ENCODE results near the gene MIGA2. TPM values are rescaled to one million over a fixed set of nuclear protein-coding genes. Genes with fewer than 3 reads are reported as not detected.

MIGA2 gene
- total and polyA plus RNA-seq, 2 of the 4 experiments (the other 2 are of a cell fraction) = 12.5 to 25.3 TPM

DNA sequence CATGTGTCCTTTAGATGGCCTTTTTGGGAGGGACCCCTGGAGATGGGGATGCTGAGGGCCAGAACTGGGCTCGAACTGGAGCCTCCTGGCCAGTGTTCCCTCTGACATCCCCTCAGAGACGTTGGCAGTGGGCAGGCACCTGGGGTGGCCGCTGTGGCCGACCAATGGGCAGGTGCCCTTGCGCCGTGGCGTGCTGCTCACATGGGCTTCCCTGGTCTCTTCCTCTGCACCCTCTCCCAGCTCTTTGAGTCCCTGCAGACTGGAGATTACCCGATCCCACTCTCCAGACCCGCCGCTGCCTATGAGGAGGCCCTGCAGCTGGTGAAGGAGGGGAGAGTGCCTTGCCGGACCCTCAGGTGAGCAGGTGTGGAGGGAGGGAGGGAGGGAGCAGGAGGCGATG is 24.6 kb downstream of the MIGA2 start:
- no peak overlapping the region for H3K56ac ChIP-seq (ENCODE audit: extremely low read depth, insufficient read depth, low read length)
- H3K27ac ChIP-seq (ENCODE audit: insufficient read depth, low read length) = no peak overlapping the region
- no peak overlapping the region for H2BK15ac ChIP-seq (ENCODE audit: low read depth, low read length)
- in situ Hi-C loops (cut with MboI; ENCODE audit: low sequenced_read_pairs) (no loop called here), dilution Hi-C loops (cut with HindIII; ENCODE audit: low sequenced_read_pairs, unreplicated experiment) (no loop called here), intact Hi-C loops (cut with micrococcal nuclease) (no loop called here)
- H3K9ac ChIP-seq (ENCODE audit: low read depth, low read length) = no peak overlapping the region
- peaks cover 48% of the 10 kb centered on the region for H3K36me3 ChIP-seq (ENCODE audit: control insufficient read depth, insufficient read depth, low read length)
- H4K5ac ChIP-seq (ENCODE audit: low read depth, low read length) = no peak overlapping the region
- H4K8ac ChIP-seq (ENCODE audit: low read depth in 2 of 2, low read length in 2 of 2) = no peak overlapping the region
- H2BK120ac ChIP-seq (ENCODE audit: low read depth, low read length) = no peak overlapping the region
- H3K14ac ChIP-seq (replicated peaks; ENCODE audit: low read depth, low read length) = no peak overlapping the region
- H2AFZ ChIP-seq (replicated peaks; ENCODE audit: low read length, poor library complexity) = no peak overlapping the region
- H2BK5ac ChIP-seq (ENCODE audit: low read depth, low read length, poor library complexity, severe bottlenecking) = no peak overlapping the region
- no peaks in the 10 kb centered on the region for H4K20me1 ChIP-seq (ENCODE audit: insufficient read depth, low read length)
- no peak overlapping the region for H3K23ac ChIP-seq (ENCODE audit: low read depth, low read length)
- BruUV-seq (replicated peaks) = no TSS peak
- H3K4ac ChIP-seq (ENCODE audit: low read depth, low read length) = no peak overlapping the region
- CTCF ChIA-PET = no interaction called here
- no peaks in the 10 kb centered on the region for H3K4me1 ChIP-seq (ENCODE audit: control insufficient read depth, insufficient read depth, low read length)
- no peak overlapping the region for H2AK5ac ChIP-seq (ENCODE audit: low read depth, low read length)
- H3K4me3 ChIP-seq (ENCODE audit: insufficient read depth, low read depth, low read length) = no peak overlapping the region
- DNase-seq = no peak
- 87% methylated on average over 9 of the region's 12 CpGs; no CpG with 5 or more reads in 1 of the 2 experiments for WGBS, 2 experiments (ENCODE audit: extremely low coverage in 2 of 2, insufficient read length in 1 of 2)
- H2BK20ac ChIP-seq (ENCODE audit: low read depth, low read length) = no peak overlapping the region
- H3K9me3 ChIP-seq (ENCODE audit: control insufficient read depth, insufficient read depth, low read length) = no peaks in the 10 kb centered on the region
- POLR2A ChIA-PET (ENCODE audit: unreplicated experiment) = no interaction called here
- no peaks in the 10 kb centered on the region for H3K27me3 ChIP-seq (ENCODE audit: control insufficient read depth, insufficient read depth, low read length)
- peaks cover 0 to 11% of the 10 kb centered on the region in 2 experiments; a peak in 1 of 4 replicates for H3K79me1 ChIP-seq (ENCODE audit: low read depth in 1 of 2, low read length in 2 of 2)
- TF ChIP-seq RFX5 (IDR thresholded peaks at IDR 0.05; ENCODE audit: low read depth, low read length) (no peak), RCOR1 (IDR thresholded peaks at IDR 0.05; ENCODE audit: insufficient replicate concordance, low read length) (no peak), SMC3 (IDR thresholded peaks at IDR 0.05; ENCODE audit: low read depth, low read length) (no peak)
- TF ChIP-seq, protein P1, sequence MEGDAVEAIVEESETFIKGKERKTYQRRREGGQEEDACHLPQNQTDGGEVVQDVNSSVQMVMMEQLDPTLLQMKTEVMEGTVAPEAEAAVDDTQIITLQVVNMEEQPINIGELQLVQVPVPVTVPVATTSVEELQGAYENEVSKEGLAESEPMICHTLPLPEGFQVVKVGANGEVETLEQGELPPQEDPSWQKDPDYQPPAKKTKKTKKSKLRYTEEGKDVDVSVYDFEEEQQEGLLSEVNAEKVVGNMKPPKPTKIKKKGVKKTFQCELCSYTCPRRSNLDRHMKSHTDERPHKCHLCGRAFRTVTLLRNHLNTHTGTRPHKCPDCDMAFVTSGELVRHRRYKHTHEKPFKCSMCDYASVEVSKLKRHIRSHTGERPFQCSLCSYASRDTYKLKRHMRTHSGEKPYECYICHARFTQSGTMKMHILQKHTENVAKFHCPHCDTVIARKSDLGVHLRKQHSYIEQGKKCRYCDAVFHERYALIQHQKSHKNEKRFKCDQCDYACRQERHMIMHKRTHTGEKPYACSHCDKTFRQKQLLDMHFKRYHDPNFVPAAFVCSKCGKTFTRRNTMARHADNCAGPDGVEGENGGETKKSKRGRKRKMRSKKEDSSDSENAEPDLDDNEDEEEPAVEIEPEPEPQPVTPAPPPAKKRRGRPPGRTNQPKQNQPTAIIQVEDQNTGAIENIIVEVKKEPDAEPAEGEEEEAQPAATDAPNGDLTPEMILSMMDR (conservative IDR thresholded peaks at IDR 0.05; ENCODE audit: low read depth, low read length) = no peak
- no peak overlapping the region for H3K18ac ChIP-seq (ENCODE audit: low read depth, low read length)
- no peak for ATAC-seq (ENCODE audit: low read depth)
- no peak overlapping the region for H3K4me2 ChIP-seq (ENCODE audit: low read depth, low read length)
- no peak overlapping the region for H2AK9ac ChIP-seq (replicated peaks; ENCODE audit: low read depth, low read length, poor library complexity)
- H3K9me1 ChIP-seq (ENCODE audit: insufficient read depth, low read length) = no peaks in the 10 kb centered on the region
- H4K91ac ChIP-seq (ENCODE audit: insufficient read depth, low read depth, low read length) = no peak overlapping the region

All from IMR-90 (cell line).